Pancreas (tissue), 10 donors: ENCODE results near the gene LMBR1. TPM values are rescaled to one million over a fixed set of nuclear protein-coding genes. Genes with fewer than 3 reads are reported as not detected.
"Not testable (repeated sequence)": the region's sequence is repeated elsewhere in the genome, so short reads cannot be mapped to it uniquely, and the experiment has no call there.

ENCODE experiments used
- ATAC-seq, 4 donors: fragments of 200-7000 bp; cut with Tn5 transposase; one replicate each; pipeline versions ENCODE4 v1.8.0 to v1.9.1; 2020; ENCODE audit warnings: mild to moderate bottlenecking in 4 of 4, moderate library complexity in 4 of 4
- DNase-seq, 6 donors: peaks; one replicate each; pipeline ENCODE4 v3.0.0-alpha.2; 2020
- FAIRE-seq: peaks from 2 replicates; lab custom pipeline; 2012; peaks lifted over from hg19 to GRCh38; lab: Jason Lieb, UNC
- H3K27ac ChIP-seq, 4 donors: fragments of 200-600 bp; sonication (generic); 1 replicate in 3 of 4; 2 replicates in 1 of 4; pipeline versions ENCODE4 v1.5.0 to v1.8.0; 2020
- H3K27me3 ChIP-seq, 4 donors: fragments of 200-600 bp; one replicate each; pipeline ENCODE4 v1.8.0; 2021
- H3K36me3 ChIP-seq, 3 donors: fragments of 200-600 bp; sonication (generic) in 1 of 3; one replicate each; pipeline versions ENCODE4 v1.5.0 to v1.8.0; 2020 to 2021
- H3K4me1 ChIP-seq, 3 donors: fragments of 200-600 bp; one replicate each; pipeline ENCODE4 v1.8.0; 2021
- H3K4me3 ChIP-seq, 4 donors: fragments of 200-600 bp; sonication (generic) in 2 of 4; one replicate each; pipeline versions ENCODE4 v1.5.0 to v1.8.0; 2020 to 2021
- H3K9me3 ChIP-seq, 4 donors: fragments of 200-600 bp; one replicate each; pipeline ENCODE4 v1.8.0; 2021
- WGBS, 2 donors: extraction: QIAGEN DNeasy Blood & Tissue Kit; methylation state at CpG; one replicate each; pipeline ENCODE4 v1.1.7; 2013; 5-methylcytosine and 5-hydroxymethylcytosine counted together
- intact Hi-C, 3 donors: fragments of 100-400 bp; cut with DNase I; formaldehyde crosslinking; loops; one replicate each; pipeline versions ENCODE4 v1.11.1 to v1.14.2; 2022
- polyA plus RNA-seq, 2 donors: library from polyadenylated mRNA; stranded (reverse); fragments of 200-250 nt; gene quantifications; one replicate each; pipeline ENCODE4 v1.2.3, GENCODE V29; 2013
- total RNA-seq, 6 donors: library from RNA; stranded (reverse); fragmentation: NEBNext Ultra II Directional in 4 of 6; extraction: Animal tissue kit (Norgen Biotek cat#: 25700) in 4 of 6; gene quantifications; one replicate each; pipeline versions ENCODE4 v1.2.1 to v1.2.4, GENCODE V29; 2021 to 2023
- TF ChIP-seq, protein P1 (sequence below), 4 donors: fragments of 200-600 bp; sonication (generic) in 3 of 4; IDR thresholded peaks; one replicate each; pipeline versions ENCODE4 v1.5.0 to v1.8.0; 2021; ENCODE audit warnings: antibody characterized with exemption in 4 of 4
- donor health status: healthy with polysubstance abuse.
- donor health status: DM: no; HTN: no; CAD: no; lungs with moderate emphysema.
- donor health status: DM: no; HTN: no; CAD: no.
- donor health status: control.
- donor health status: control.
- donor health status: Bipolar disorder and iron deficiency.
- donor health status: DM: yes; HTN: yes; CAD: no.
- donor health status: DM: no; HTN: no; CAD: no.
- donor health status: DM: no; HTN: no; CAD: no.
- donor health status: DM: yes; HTN: yes; CAD: no.

The LMBR1 gene
- total and polyA plus RNA-seq, 8 donors = 6.7 to 40.4 (median 24.7) TPM

DNA sequence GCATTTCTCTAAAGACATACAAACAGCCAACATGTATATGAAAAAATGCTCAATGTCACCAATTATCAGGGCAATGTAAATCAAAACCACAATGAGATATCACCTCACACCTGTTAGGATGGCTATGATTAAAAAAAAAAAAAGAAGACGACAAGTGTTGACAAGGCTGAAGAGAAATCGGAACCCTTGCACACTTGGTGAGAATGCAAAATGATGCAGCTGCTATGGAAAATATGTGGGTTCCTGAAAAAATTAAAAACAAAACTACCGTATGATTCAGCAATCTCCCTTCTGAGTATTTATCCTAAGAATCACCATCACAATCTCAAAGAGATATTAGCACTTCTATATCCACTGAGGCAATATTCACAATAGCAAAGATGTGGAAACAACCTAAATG, 11.3 kb downstream of the LMBR1 start:
- Histone ChIP-seq H3K27ac (no peak overlapping the region), H3K9me3 (no peaks in the 10 kb centered on the region), H3K4me3 (no peak overlapping the region), H3K4me1 (no peaks in the 10 kb centered on the region), H3K27me3 (no peaks in the 10 kb centered on the region), H3K36me3 (no peaks in the 10 kb centered on the region)
- FAIRE-seq = no peak
- ATAC-seq = no peak
- intact Hi-C loops = no loop called here
- TF ChIP-seq, protein P1, sequence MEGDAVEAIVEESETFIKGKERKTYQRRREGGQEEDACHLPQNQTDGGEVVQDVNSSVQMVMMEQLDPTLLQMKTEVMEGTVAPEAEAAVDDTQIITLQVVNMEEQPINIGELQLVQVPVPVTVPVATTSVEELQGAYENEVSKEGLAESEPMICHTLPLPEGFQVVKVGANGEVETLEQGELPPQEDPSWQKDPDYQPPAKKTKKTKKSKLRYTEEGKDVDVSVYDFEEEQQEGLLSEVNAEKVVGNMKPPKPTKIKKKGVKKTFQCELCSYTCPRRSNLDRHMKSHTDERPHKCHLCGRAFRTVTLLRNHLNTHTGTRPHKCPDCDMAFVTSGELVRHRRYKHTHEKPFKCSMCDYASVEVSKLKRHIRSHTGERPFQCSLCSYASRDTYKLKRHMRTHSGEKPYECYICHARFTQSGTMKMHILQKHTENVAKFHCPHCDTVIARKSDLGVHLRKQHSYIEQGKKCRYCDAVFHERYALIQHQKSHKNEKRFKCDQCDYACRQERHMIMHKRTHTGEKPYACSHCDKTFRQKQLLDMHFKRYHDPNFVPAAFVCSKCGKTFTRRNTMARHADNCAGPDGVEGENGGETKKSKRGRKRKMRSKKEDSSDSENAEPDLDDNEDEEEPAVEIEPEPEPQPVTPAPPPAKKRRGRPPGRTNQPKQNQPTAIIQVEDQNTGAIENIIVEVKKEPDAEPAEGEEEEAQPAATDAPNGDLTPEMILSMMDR (IDR thresholded peaks at IDR 0.05) = no peak
- DNase-seq = no peak
- WGBS, 2 donors = 80 to 88% methylated on average over 3 of the region's 3 CpGs

DNA sequence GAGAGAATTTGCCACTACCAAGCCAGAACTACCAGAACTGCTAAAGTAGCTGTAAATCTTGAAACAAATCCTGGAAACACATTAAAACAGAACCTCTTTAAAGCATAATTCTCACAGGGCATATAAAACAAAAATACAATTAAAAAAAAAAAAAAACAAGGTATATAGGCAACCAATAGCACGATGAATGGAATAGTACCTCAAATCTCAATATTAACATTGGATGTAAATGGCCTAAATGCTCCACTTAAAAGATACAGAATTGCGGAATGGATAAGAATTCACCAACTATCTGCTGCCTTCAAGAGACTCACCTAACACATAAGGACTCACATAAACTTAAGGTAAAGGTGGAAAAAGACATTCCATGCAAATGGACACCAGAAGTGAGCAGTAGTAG, 17.2 kb downstream of the LMBR1 start:
- no peak for ATAC-seq
- 98 to 100% methylated on average over 2 of the region's 2 CpGs for WGBS, 2 donors
- no peak overlapping the region for H3K4me3 ChIP-seq
- H3K9me3 ChIP-seq = no peaks in the 10 kb centered on the region
- no peaks in the 10 kb centered on the region for H3K4me1 ChIP-seq
- H3K36me3 ChIP-seq = no peaks in the 10 kb centered on the region
- FAIRE-seq = no peak
- no peak overlapping the region for H3K27ac ChIP-seq
- DNase-seq = no peak
- TF ChIP-seq, protein P1 (IDR thresholded peaks at IDR 0.05) = no peak
- intact Hi-C loops = no loop called here
- no peaks in the 10 kb centered on the region for H3K27me3 ChIP-seq

DNA sequence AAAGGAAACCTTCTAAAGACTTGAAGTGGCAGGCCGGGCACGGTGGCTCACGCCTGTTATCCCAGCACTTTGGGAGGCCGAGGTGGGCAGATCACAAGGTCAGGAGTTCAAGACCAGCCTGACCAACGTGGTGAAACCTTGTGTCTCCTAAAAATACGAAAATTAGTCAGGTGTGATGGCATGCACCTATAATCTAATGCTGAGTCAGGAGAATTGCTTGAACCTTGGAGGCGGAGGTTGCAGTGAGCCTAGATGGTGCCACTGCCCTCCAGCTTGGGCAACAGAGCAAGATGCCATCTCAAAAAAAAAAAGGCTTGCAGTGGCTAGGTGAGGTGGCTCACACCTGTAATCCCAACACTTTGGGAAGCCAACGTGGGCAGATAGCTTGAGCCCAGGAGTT, 24.6 kb downstream of the LMBR1 start:
- H3K27me3 ChIP-seq, H3K4me3 ChIP-seq, H3K36me3 ChIP-seq, H3K27ac ChIP-seq, ATAC-seq, H3K4me1 ChIP-seq, intact Hi-C loops, H3K9me3 ChIP-seq, DNase-seq, FAIRE-seq: not testable (repeated sequence)
- WGBS, 2 donors = 94 to 96% methylated on average over 8 of the region's 8 CpGs

GRCh38 chr7:156865493-156865892, 27.5 kb downstream of the LMBR1 start:
- WGBS, 2 donors = 0 to 89% methylated on average over 1 of the region's 1 CpG
- no peak for FAIRE-seq
- no peak overlapping the region for H3K4me3 ChIP-seq
- no peak for DNase-seq
- no peak overlapping the region for H3K27ac ChIP-seq
- ATAC-seq = no peak
- TF ChIP-seq, protein P1 (IDR thresholded peaks at IDR 0.05) = no peak
- intact Hi-C loops = no loop called here
- no peaks in the 10 kb centered on the region for H3K27me3 ChIP-seq
- no peaks in the 10 kb centered on the region for H3K9me3 ChIP-seq
- no peaks in the 10 kb centered on the region for H3K4me1 ChIP-seq
- H3K36me3 ChIP-seq = no peaks in the 10 kb centered on the region

DNA sequence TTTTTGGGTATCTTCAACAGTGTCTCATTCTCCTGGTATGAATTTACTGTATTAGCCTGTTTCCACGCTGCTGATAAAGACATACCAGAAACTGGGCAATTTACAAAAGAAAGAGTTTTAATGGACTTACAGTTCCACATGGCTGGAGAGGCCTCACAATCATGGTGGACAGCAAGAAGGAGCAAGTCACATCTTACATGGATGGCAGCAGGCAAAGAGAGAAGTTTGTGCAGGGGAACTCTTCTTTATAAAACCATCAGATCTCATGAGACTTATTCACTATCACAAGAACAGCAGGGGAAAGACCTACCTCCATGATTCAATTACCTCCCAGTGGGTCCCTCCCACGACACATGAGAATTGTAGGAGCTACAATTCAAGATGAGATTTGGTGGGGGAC, 31.0 kb downstream of the LMBR1 start:
- 97 to 99% methylated on average over 2 of the region's 2 CpGs for WGBS, 2 donors
- DNase-seq, H3K4me1 ChIP-seq, H3K27ac ChIP-seq, H3K36me3 ChIP-seq, intact Hi-C loops, H3K9me3 ChIP-seq, H3K4me3 ChIP-seq, FAIRE-seq, H3K27me3 ChIP-seq, ATAC-seq: not testable (repeated sequence)

- no peaks in the 10 kb centered on the region for H3K27me3 ChIP-seq
- no peak for ATAC-seq
- WGBS, 2 donors = 96 to 99% methylated on average over 2 of the region's 2 CpGs
- H3K4me1 ChIP-seq = no peaks in the 10 kb centered on the region
- no peak for FAIRE-seq
- intact Hi-C loops = no loop called here
- no peaks in the 10 kb centered on the region for H3K36me3 ChIP-seq
- no peaks in the 10 kb centered on the region for H3K9me3 ChIP-seq
- H3K4me3 ChIP-seq = no peak overlapping the region
- TF ChIP-seq, protein P1 (IDR thresholded peaks at IDR 0.05) = no peak
- DNase-seq = no peak
- H3K27ac ChIP-seq = no peak overlapping the region
These were observed 31.8 kb downstream of the LMBR1 start for GRCh38 chr7:156861212-156861611.

GRCh38 chr7:156860099-156860498, 32.9 kb downstream of the LMBR1 start:
- H3K4me1 ChIP-seq, H3K27ac ChIP-seq, DNase-seq, H3K36me3 ChIP-seq, H3K4me3 ChIP-seq, intact Hi-C loops, H3K27me3 ChIP-seq, H3K9me3 ChIP-seq, FAIRE-seq, ATAC-seq: not testable (repeated sequence)
- WGBS, 2 donors = 95 to 99% methylated on average over 8 of the region's 8 CpGs
